ENCODE results near the gene MAPT.

MAPT gene

GRCh38 chr17:45996282-45996937, 102.1 kb downstream of the MAPT start:
- H3K4me3 ChIP-seq (replicated peaks; ENCODE audit: low read depth, low read length), result no peak overlapping the region
- TF ChIP-seq CTCF (IDR thresholded peaks at IDR 0.05; ENCODE audit: low read depth, low read length, missing control alignments), result no peak
- no peak for DNase-seq (ENCODE audit: extremely low read depth, low read depth)

- no peak overlapping the region for H3K4me3 ChIP-seq (replicated peaks; ENCODE audit: low read depth, low read length)
- no peak for DNase-seq (ENCODE audit: extremely low read depth, low read depth)
- TF ChIP-seq CTCF (IDR thresholded peaks at IDR 0.05; ENCODE audit: low read depth, low read length, missing control alignments), result no peak
Measured at GRCh38 chr17:45997166-45997565, 102.8 kb downstream of the MAPT start.

GRCh38 chr17:45997624-45998023, 103.3 kb downstream of the MAPT start:
- TF ChIP-seq CTCF (IDR thresholded peaks at IDR 0.05; ENCODE audit: low read depth, low read length, missing control alignments), result no peak
- no peak overlapping the region for H3K4me3 ChIP-seq (replicated peaks; ENCODE audit: low read depth, low read length)
- no peak for DNase-seq (ENCODE audit: extremely low read depth, low read depth)

GRCh38 chr17:45998987-45999899, 104.9 kb downstream of the MAPT start, which contains the start of gene STH:
Gene STH, plus strand, starts transcription at chr17:45999250. Its CDS starts 30 bp downstream, at chr17:45999280.
- no peak within 1 kb of the TSS for H3K4me3 ChIP-seq (replicated peaks; ENCODE audit: low read depth, low read length)
- TF ChIP-seq CTCF (IDR thresholded peaks at IDR 0.05; ENCODE audit: low read depth, low read length, missing control alignments), result no peak
- no peak for DNase-seq (ENCODE audit: extremely low read depth, low read depth)

GRCh38 chr17:45999900-46000290, 105.5 kb downstream of the MAPT start:
- H3K4me3 ChIP-seq (replicated peaks; ENCODE audit: low read depth, low read length), result no peak overlapping the region
- DNase-seq (ENCODE audit: extremely low read depth, low read depth), result no peak
- TF ChIP-seq CTCF (IDR thresholded peaks at IDR 0.05; ENCODE audit: low read depth, low read length, missing control alignments), result no peak

GRCh38 chr17:46000292-46000691, 105.9 kb downstream of the MAPT start:
- DNase-seq (ENCODE audit: extremely low read depth, low read depth), result no peak
- TF ChIP-seq CTCF (IDR thresholded peaks at IDR 0.05; ENCODE audit: low read depth, low read length, missing control alignments), result no peak
- no peak overlapping the region for H3K4me3 ChIP-seq (replicated peaks; ENCODE audit: low read depth, low read length)

All from HFF-Myc (cell line).